Hepatocyte (in vitro differentiated cells): ENCODE data around the gene OSBPL7. TPM values are rescaled to one million over a fixed set of nuclear protein-coding genes. Genes with fewer than 3 reads are reported as not detected.

Experiments
- DNase-seq: peaks from one replicate; pipeline ENCODE4 v3.0.0-alpha.2; 2016; ENCODE audit warnings: low spot score
- H2AFZ ChIP-seq: fragments of 200-600 bp; sonication (generic); 2 replicates; pipeline ENCODE4 v1.6.0; 2016; ENCODE audit warnings: antibody characterized with exemption, mild to moderate bottlenecking
- H3K27ac ChIP-seq: fragments of 200-600 bp; sonication (generic); 2 replicates; pipeline ENCODE4 v1.5.1; 2016; ENCODE audit warnings: mild to moderate bottlenecking
- H3K27me3 ChIP-seq: fragments of 200-600 bp; sonication (generic); 2 replicates; pipeline ENCODE4 v1.6.1; 2016
- H3K36me3 ChIP-seq: fragments of 200-600 bp; sonication (generic); replicated peaks from 2 replicates; pipeline ENCODE4 v1.5.1; 2016; ENCODE audit warnings: low read depth; ENCODE audit not compliant: insufficient read depth
- H3K4me1 ChIP-seq: fragments of 200-600 bp; sonication (generic); 2 replicates; pipeline ENCODE4 v1.5.1; 2016; ENCODE audit warnings: mild to moderate bottlenecking, moderate library complexity; ENCODE audit not compliant: insufficient read depth
- H3K4me2 ChIP-seq: fragments of 200-600 bp; sonication (generic); 2 replicates; pipeline ENCODE4 v1.6.0; 2016
- H3K4me3 ChIP-seq: fragments of 200-600 bp; sonication (generic); 2 replicates; pipeline ENCODE4 v1.5.1; 2016; ENCODE audit warnings: mild to moderate bottlenecking
- H3K79me2 ChIP-seq: fragments of 200-600 bp; sonication (generic); 2 replicates; pipeline ENCODE4 v1.6.0; 2017; ENCODE audit warnings: mild to moderate bottlenecking
- H3K9me2 ChIP-seq: fragments of 200-600 bp; sonication (generic); replicated peaks from 2 replicates; pipeline ENCODE4 v1.6.0; 2017; ENCODE audit warnings: mild to moderate bottlenecking; ENCODE audit not compliant: insufficient read depth
- H3K9me3 ChIP-seq: fragments of 200-600 bp; sonication (generic); 2 replicates; pipeline ENCODE4 v1.5.1; 2016; ENCODE audit warnings: low read depth, mild to moderate bottlenecking
- H4K20me1 ChIP-seq: fragments of 200-600 bp; sonication (generic); 2 replicates; pipeline ENCODE4 v1.6.0; 2016; ENCODE audit warnings: mild to moderate bottlenecking; ENCODE audit not compliant: insufficient read depth, poor library complexity, severe bottlenecking
- CTCF ChIP-seq: fragments of 200-600 bp; sonication (generic); IDR thresholded peaks from 2 replicates; pipeline ENCODE4 v1.5.1; 2016; ENCODE audit warnings: antibody characterized with exemption, mild to moderate bottlenecking; ENCODE audit not compliant: poor library complexity
- EZH2 ChIP-seq: fragments of 200-600 bp; sonication (generic); IDR thresholded peaks from 2 replicates; pipeline ENCODE4 v1.6.1; 2016; ENCODE audit warnings: antibody characterized with exemption, mild to moderate bottlenecking, borderline replicate concordance
- EZH2phosphoT487 ChIP-seq: fragments of 200-600 bp; sonication (generic); IDR thresholded peaks from one replicate; pipeline ENCODE4 v1.6.1; 2018; ENCODE audit warnings: antibody characterized with exemption, mild to moderate bottlenecking, low read depth, moderate library complexity; ENCODE audit not compliant: unreplicated experiment, severe bottlenecking
- WGBS: methylation state at CpG from one replicate; pipeline ENCODE4 v1.1.6; 2016; ENCODE audit warnings: low lambda C conversion rate; ENCODE audit errors: missing lambda C conversion rate; 5-methylcytosine and 5-hydroxymethylcytosine counted together
- polyA plus RNA-seq: library from polyadenylated mRNA; unstranded; fragments of >200 nt; fragmentation: Nextera tagmentation; extraction: Ambion mirVana; gene quantifications from 2 replicates; pipeline ENCODE4 v1.2.1, GENCODE V29; 2016
- total RNA-seq: library from RNA; depleted of rRNA; stranded (reverse); fragments of >200 nt; gene quantifications from 2 replicates; pipeline ENCODE4 v1.2.3, GENCODE V29; 2014

The OSBPL7 gene
- total and polyA plus RNA-seq, 2 experiments from 2014 or later = 6.2 to 9.3 TPM

GRCh38 chr17:47791025-47791424 lies 30.6 kb downstream of the OSBPL7 start:
- no peak overlapping the region for H3K4me3 ChIP-seq

GRCh38 chr17:47789611-47790561 lies 31.7 kb downstream of the OSBPL7 start:
- Histone ChIP-seq H3K4me2 (peak overlapping the region; percentile 97), H3K9me3 (no peaks in the 10 kb centered on the region), H3K4me1 (no peaks in the 10 kb centered on the region), H4K20me1 (no peaks in the 10 kb centered on the region), H3K9me2 (no peaks in the 10 kb centered on the region), H3K27me3 (peaks cover 81% of the 10 kb centered on the region), H3K79me2 (no peaks in the 10 kb centered on the region), H3K27ac (no peak overlapping the region), H3K4me3 (no peak overlapping the region), H3K36me3 (no peaks in the 10 kb centered on the region), H2AFZ (peak overlapping the region; percentile 63)
- DNase-seq = peak; percentile 69
- WGBS = 3% methylated on average over 64 of the region's 70 CpGs
- TF ChIP-seq EZH2phosphoT487 (no peak), CTCF (peak; percentile 49), EZH2 (peak; percentile 72)

More at GRCh38 chr17:47791025-47791424, 30.6 kb downstream of the OSBPL7 start:
- no peaks in the 10 kb centered on the region for H3K36me3 ChIP-seq
- no peak for DNase-seq
- H3K9me2 ChIP-seq = no peaks in the 10 kb centered on the region
- no peak for TF ChIP-seq EZH2
- no peak for TF ChIP-seq CTCF
- no peak for TF ChIP-seq EZH2phosphoT487
- H3K79me2 ChIP-seq = no peaks in the 10 kb centered on the region
- H3K27me3 ChIP-seq = peaks cover 89% of the 10 kb centered on the region
- H3K9me3 ChIP-seq = no peaks in the 10 kb centered on the region
- H3K4me2 ChIP-seq = no peak overlapping the region
- H2AFZ ChIP-seq = no peak overlapping the region
- no peaks in the 10 kb centered on the region for H3K4me1 ChIP-seq
- no peak overlapping the region for H3K27ac ChIP-seq
- H4K20me1 ChIP-seq = no peaks in the 10 kb centered on the region
- WGBS = 55% methylated on average over 3 of the region's 3 CpGs

DNA sequence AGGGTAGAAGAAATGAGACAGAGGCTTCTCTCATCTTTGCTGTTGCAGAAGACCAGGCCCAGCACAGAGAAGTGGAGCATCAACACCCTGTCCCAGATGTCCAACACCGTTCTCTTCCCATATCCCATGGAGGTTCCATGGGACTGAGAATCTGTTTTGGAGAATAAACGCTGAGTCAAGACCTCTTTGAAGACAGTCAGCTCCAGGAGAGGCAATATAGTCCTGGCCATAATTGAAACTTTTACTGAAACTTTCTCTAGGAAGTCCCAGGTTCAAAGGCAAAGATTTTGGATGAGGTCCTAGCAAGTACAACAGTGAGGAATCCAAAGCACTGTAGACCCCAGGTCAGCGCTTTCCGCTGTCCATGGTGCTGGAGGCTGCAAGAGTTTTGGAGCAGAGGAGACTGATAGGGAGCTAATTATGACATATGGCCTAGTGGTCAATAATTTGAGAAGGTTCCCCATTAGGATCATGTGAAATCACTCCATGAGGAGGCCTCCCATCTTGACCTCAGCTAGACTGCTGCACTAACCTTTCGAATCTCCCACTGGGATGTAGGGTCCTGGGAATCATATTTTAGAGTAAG lies 36.0 kb downstream of the OSBPL7 start:
- peaks cover 54% of the 10 kb centered on the region for H3K27me3 ChIP-seq
- no peak overlapping the region for H3K4me2 ChIP-seq
- H2AFZ ChIP-seq = no peak overlapping the region
- WGBS = 43% methylated on average over 5 of the region's 5 CpGs
- H3K4me3 ChIP-seq = no peak overlapping the region
- H3K4me1 ChIP-seq = no peaks in the 10 kb centered on the region
- TF ChIP-seq EZH2phosphoT487 (no peak), EZH2 (no peak), CTCF (no peak)
- no peaks in the 10 kb centered on the region for H3K79me2 ChIP-seq
- no peaks in the 10 kb centered on the region for H4K20me1 ChIP-seq
- H3K9me3 ChIP-seq = no peaks in the 10 kb centered on the region
- H3K27ac ChIP-seq = no peak overlapping the region
- peak; percentile 47 for DNase-seq
- H3K36me3 ChIP-seq = no peaks in the 10 kb centered on the region
- no peaks in the 10 kb centered on the region for H3K9me2 ChIP-seq
